SK-N-SH (cell line): ENCODE measurements around the gene MLLT10. TPM values are rescaled to one million over a fixed set of nuclear protein-coding genes. Genes with fewer than 3 reads are reported as not detected.
A peak's percentile ranks its signal among the peaks of the same experiment; 100 is the strongest.

Experiments used
- CTCF ChIA-PET: fragments of 300-600, 350-600 bp; formaldehyde crosslinking; extraction: SDS; loops from one replicate; lab custom pipeline; 2021; lab: Yijun Ruan, JAX
- POLR2A ChIA-PET: fragments of 350-600 bp; sonication (Branson Sonifier 250); formaldehyde crosslinking; extraction: SDS; loops from one replicate; lab custom pipeline; 2020; ENCODE audit warnings: antibody characterized with exemption, inconsistent platforms; lab: Yijun Ruan, JAX
- DNase-seq: peaks from one replicate; pipeline ENCODE4 v3.0.0; 2012
- H2AFZ ChIP-seq: fragments of 200-600 bp; sonication (generic); 2 replicates; pipeline ENCODE4 v1.8.1; 2016; ENCODE audit warnings: antibody characterized with exemption, mild to moderate bottlenecking, low read depth
- H3F3A ChIP-seq: fragments of 200-600 bp; sonication (generic); replicated peaks from 2 replicates; pipeline ENCODE3; 2016; ENCODE audit warnings: antibody characterized with exemption, mild to moderate bottlenecking; ENCODE audit not compliant: insufficient read depth
- H3K27ac ChIP-seq, 2 experiments: fragments of 200-500 bp in 1 of 2; fragments of 200-600 bp in 1 of 2; sonication (Bioruptor generic) in 1 of 2; sonication (generic), shearing (Covaris generic) in 1 of 2; 2 replicates each; pipeline versions ENCODE4 v1.5.1 to v1.6.1; 2014 to 2016; ENCODE audit warnings: low read depth in 2 of 2, inconsistent platforms in 1 of 2, low read length in 1 of 2, mild to moderate bottlenecking in 1 of 2, mixed read lengths in 1 of 2
- H3K27me3 ChIP-seq: fragments of 200-600 bp; sonication (generic), shearing (Covaris generic); 2 replicates; pipeline ENCODE4 v1.6.1; 2016; ENCODE audit warnings: mixed run types; ENCODE audit not compliant: insufficient read depth
- H3K36me3 ChIP-seq, 2 experiments: fragments of 200-500 bp in 1 of 2; fragments of 200-600 bp in 1 of 2; sonication (Bioruptor generic) in 1 of 2; sonication (generic) in 1 of 2; replicated peaks in 1 of 2; 2 replicates each; pipeline versions ENCODE3 to v1.5.1; 2014 to 2016; ENCODE audit warnings: low read length in 1 of 2, mild to moderate bottlenecking in 1 of 2; ENCODE audit not compliant: insufficient read depth in 2 of 2, control insufficient read depth in 1 of 2
- H3K4me1 ChIP-seq, 2 experiments: fragments of 200-500 bp in 1 of 2; fragments of 200-600 bp in 1 of 2; sonication (Bioruptor generic) in 1 of 2; sonication (generic), shearing (Covaris generic) in 1 of 2; 2 replicates each; pipeline versions ENCODE4 v1.5.1 to v1.6.1; 2014 to 2016; ENCODE audit warnings: low read depth in 1 of 2, low read length in 1 of 2, mixed run types in 1 of 2; ENCODE audit not compliant: insufficient read depth in 2 of 2, control insufficient read depth in 1 of 2
- H3K4me2 ChIP-seq: fragments of 200-600 bp; sonication (generic), shearing (Covaris generic); 2 replicates; pipeline ENCODE4 v1.6.1; 2017; ENCODE audit warnings: mixed run types
- H3K4me3 ChIP-seq, 2 experiments: fragments of 200-500 bp in 1 of 2; fragments of 200-600 bp in 1 of 2; sonication (Bioruptor generic) in 1 of 2; sonication (generic), shearing (Covaris generic) in 1 of 2; 2 replicates each; pipeline versions ENCODE4 v1.5.1 to v1.8.1; 2014 to 2016; ENCODE audit warnings: low read depth in 2 of 2, inconsistent platforms in 1 of 2, low read length in 1 of 2, mild to moderate bottlenecking in 1 of 2, mixed read lengths in 1 of 2, moderate library complexity in 1 of 2
- H3K79me2 ChIP-seq: fragments of 200-600 bp; sonication (generic); 2 replicates; pipeline ENCODE4 v1.8.1; 2017; ENCODE audit warnings: mild to moderate bottlenecking; ENCODE audit not compliant: insufficient read depth
- H3K9ac ChIP-seq: fragments of 200-600 bp; sonication (generic); 2 replicates; pipeline ENCODE4 v1.6.1; 2017; ENCODE audit warnings: mixed run types
- H3K9me2 ChIP-seq: fragments of 200-600 bp; sonication (generic); 2 replicates; pipeline ENCODE4 v1.6.1; 2017; ENCODE audit warnings: mixed run types
- H3K9me3 ChIP-seq: fragments of 200-600 bp; sonication (generic); 2 replicates; pipeline ENCODE4 v1.6.1; 2017; ENCODE audit warnings: mixed run types, mild to moderate bottlenecking, moderate library complexity
- H4K20me1 ChIP-seq: fragments of 200-600 bp; sonication (generic); 2 replicates; pipeline ENCODE4 v1.6.1; 2017; ENCODE audit warnings: mild to moderate bottlenecking, mixed run types; ENCODE audit not compliant: insufficient read depth
- POLR2AphosphoS5 ChIP-seq: IDR thresholded peaks from 2 replicates; pipeline ENCODE4 v1.6.1; 2012; ENCODE audit warnings: low read depth, low read length
- RAD21 ChIP-seq: IDR thresholded peaks from 2 replicates; pipeline ENCODE4 v1.6.1; 2012; ENCODE audit warnings: mild to moderate bottlenecking, low read length
- SMC3 ChIP-seq: IDR thresholded peaks from 2 replicates; pipeline ENCODE4 v1.6.1; 2012; ENCODE audit warnings: low read depth, low read length, improper control_type of control experiment
- WGBS: methylation state at CpG from one replicate; pipeline ENCODE4 v1.1.6; 2017; ENCODE audit warnings: low lambda C conversion rate; 5-methylcytosine and 5-hydroxymethylcytosine counted together
- polyA plus RNA-seq, 3 experiments: library from polyadenylated mRNA; depleted of rRNA; stranded (reverse); fragments of >200 nt; gene quantifications; 2 replicates each; pipeline ENCODE4 v1.2.3, GENCODE V29; 2012
- TF ChIP-seq, protein P1 (sequence below): IDR thresholded peaks from 2 replicates; pipeline ENCODE4; 2012
- TF ChIP-seq, protein P2 (sequence below): fragments of 150-350 bp; IDR thresholded peaks from 2 replicates; pipeline ENCODE4 v1.6.1; 2016; ENCODE audit warnings: mild to moderate bottlenecking, low read depth, low read length
- TF ChIP-seq, protein P3 (sequence below): IDR thresholded peaks from 2 replicates; pipeline ENCODE4 v1.6.1; 2012; ENCODE audit warnings: mild to moderate bottlenecking, low read depth, low read length, moderate library complexity
- TF ChIP-seq, protein P4 (sequence below): fragments of 200-600 bp; sonication (generic); IDR thresholded peaks from 2 replicates; pipeline ENCODE4 v1.6.1; 2017; ENCODE audit warnings: antibody characterized with exemption, mild to moderate bottlenecking, moderate library complexity

MLLT10 gene
- polyA plus RNA-seq, 1 of the 3 experiments (the other 2 are of a cell fraction), result 26.0 TPM

DNA sequence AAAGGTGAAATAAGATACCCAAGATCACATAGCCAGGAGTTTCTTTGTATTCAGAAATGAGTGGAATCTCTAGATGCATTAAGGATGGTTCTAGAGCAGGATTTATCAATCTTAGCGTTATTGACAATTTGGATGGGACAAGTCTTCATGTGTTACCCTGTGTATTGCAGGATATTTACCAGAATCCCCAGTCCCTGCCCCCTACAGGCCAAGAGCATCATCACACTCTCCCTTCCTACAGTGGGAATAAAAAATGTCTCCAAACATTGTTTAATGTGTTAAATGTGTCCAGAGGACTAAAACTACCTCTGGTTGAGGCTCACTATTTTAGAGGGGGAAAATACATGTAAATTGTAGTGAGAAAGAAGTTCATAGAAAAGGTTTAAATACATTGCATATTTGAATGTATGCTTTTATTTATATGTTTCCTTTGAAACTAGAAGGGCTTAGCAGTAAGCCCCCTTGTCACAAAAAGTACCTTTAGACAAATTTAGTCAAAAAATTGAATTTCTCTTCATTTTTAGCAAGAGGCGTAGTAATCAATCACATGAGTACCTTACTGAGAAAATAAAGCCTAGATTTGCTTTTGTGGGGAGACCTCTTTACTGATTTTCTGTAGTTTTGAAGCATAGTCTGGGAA, 141.2 kb downstream of the MLLT10 start:
- ChIA-PET CTCF (interaction anchor here (0.9 to 1.4 kb wide), 5 partner anchors 9 to 138 kb away, joined by 3 to 4 read pairs (median 3); no protein-coding TSS in a partner anchor), POLR2A (no interaction called here)
- Histone ChIP-seq H3K36me3 (peaks cover 13 to 20% of the 10 kb centered on the region in 2 experiments), H3F3A (peaks cover 15% of the 10 kb centered on the region), H3K9ac (no peak overlapping the region), H3K9me2 (no peaks in the 10 kb centered on the region), H3K27ac (no peak overlapping the region), H3K79me2 (peaks cover 42% of the 10 kb centered on the region; the same call in 1 of the 2 replicates), H3K4me1 (no peaks in the 10 kb centered on the region), H3K4me2 (no peak overlapping the region), H3K9me3 (no peaks in the 10 kb centered on the region), H2AFZ (no peak overlapping the region), H4K20me1 (0 out of 2 replicates have a peak, but pooled peaks cover 6% of the 10 kb centered on the region), H3K4me3 (no peak overlapping the region; a peak in 1 of 4 replicates), H3K27me3 (no peaks in the 10 kb centered on the region)
- DNase-seq, result peak; percentile 39
- peak; percentile 59 for TF ChIP-seq RAD21
- no peak for TF ChIP-seq POLR2AphosphoS5
- TF ChIP-seq SMC3, result peak; percentile 19; the same call in 1 of the 2 replicates
- TF ChIP-seq, protein P1, sequence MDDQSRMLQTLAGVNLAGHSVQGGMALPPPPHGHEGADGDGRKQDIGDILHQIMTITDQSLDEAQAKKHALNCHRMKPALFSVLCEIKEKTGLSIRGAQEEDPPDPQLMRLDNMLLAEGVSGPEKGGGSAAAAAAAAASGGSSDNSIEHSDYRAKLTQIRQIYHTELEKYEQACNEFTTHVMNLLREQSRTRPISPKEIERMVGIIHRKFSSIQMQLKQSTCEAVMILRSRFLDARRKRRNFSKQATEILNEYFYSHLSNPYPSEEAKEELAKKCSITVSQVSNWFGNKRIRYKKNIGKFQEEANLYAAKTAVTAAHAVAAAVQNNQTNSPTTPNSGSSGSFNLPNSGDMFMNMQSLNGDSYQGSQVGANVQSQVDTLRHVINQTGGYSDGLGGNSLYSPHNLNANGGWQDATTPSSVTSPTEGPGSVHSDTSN, result no peak
- TF ChIP-seq, protein P2, sequence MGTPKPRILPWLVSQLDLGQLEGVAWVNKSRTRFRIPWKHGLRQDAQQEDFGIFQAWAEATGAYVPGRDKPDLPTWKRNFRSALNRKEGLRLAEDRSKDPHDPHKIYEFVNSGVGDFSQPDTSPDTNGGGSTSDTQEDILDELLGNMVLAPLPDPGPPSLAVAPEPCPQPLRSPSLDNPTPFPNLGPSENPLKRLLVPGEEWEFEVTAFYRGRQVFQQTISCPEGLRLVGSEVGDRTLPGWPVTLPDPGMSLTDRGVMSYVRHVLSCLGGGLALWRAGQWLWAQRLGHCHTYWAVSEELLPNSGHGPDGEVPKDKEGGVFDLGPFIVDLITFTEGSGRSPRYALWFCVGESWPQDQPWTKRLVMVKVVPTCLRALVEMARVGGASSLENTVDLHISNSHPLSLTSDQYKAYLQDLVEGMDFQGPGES, result no peak
- TF ChIP-seq, protein P3, sequence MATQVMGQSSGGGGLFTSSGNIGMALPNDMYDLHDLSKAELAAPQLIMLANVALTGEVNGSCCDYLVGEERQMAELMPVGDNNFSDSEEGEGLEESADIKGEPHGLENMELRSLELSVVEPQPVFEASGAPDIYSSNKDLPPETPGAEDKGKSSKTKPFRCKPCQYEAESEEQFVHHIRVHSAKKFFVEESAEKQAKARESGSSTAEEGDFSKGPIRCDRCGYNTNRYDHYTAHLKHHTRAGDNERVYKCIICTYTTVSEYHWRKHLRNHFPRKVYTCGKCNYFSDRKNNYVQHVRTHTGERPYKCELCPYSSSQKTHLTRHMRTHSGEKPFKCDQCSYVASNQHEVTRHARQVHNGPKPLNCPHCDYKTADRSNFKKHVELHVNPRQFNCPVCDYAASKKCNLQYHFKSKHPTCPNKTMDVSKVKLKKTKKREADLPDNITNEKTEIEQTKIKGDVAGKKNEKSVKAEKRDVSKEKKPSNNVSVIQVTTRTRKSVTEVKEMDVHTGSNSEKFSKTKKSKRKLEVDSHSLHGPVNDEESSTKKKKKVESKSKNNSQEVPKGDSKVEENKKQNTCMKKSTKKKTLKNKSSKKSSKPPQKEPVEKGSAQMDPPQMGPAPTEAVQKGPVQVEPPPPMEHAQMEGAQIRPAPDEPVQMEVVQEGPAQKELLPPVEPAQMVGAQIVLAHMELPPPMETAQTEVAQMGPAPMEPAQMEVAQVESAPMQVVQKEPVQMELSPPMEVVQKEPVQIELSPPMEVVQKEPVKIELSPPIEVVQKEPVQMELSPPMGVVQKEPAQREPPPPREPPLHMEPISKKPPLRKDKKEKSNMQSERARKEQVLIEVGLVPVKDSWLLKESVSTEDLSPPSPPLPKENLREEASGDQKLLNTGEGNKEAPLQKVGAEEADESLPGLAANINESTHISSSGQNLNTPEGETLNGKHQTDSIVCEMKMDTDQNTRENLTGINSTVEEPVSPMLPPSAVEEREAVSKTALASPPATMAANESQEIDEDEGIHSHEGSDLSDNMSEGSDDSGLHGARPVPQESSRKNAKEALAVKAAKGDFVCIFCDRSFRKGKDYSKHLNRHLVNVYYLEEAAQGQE, result no peak
- TF ChIP-seq, protein P4, sequence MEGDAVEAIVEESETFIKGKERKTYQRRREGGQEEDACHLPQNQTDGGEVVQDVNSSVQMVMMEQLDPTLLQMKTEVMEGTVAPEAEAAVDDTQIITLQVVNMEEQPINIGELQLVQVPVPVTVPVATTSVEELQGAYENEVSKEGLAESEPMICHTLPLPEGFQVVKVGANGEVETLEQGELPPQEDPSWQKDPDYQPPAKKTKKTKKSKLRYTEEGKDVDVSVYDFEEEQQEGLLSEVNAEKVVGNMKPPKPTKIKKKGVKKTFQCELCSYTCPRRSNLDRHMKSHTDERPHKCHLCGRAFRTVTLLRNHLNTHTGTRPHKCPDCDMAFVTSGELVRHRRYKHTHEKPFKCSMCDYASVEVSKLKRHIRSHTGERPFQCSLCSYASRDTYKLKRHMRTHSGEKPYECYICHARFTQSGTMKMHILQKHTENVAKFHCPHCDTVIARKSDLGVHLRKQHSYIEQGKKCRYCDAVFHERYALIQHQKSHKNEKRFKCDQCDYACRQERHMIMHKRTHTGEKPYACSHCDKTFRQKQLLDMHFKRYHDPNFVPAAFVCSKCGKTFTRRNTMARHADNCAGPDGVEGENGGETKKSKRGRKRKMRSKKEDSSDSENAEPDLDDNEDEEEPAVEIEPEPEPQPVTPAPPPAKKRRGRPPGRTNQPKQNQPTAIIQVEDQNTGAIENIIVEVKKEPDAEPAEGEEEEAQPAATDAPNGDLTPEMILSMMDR, result peak; percentile 79
- 66% methylated on average over 2 of the region's 2 CpGs for WGBS
